ENCODE data around the gene BCO1. TPM values are rescaled to one million over a fixed set of nuclear protein-coding genes. Genes with fewer than 3 reads are reported as not detected.
"Not testable (repeated sequence)": the region's sequence is repeated elsewhere in the genome, so short reads cannot be mapped to it uniquely, and the experiment has no call there.

BCO1 gene
- total and polyA plus RNA-seq, 4 donors: 0.11 to 0.50 (median 0.29) TPM

DNA sequence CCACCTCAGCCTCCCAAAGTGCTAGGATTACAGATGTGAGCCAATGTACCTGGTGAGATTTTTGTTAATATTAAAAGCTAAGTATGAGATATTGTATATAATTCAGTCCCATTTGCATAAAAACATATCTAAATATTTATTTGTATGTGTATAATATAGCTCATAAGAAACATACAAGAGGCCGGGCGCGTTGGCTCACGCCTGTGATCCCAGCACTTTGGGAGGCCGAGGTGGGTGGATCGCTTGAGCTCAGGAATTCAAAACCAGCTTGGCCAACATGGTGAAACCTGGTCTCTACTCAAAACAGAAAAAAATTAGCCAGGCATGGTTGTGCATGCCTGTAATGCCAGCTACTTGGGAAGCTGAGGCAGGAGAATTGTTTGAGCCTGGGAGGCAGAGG, 16.8 kb upstream of the BCO1 start:
- no peak overlapping the region for H3K9ac ChIP-seq (ENCODE audit: low read depth in 1 of 2, low read length in 2 of 2)
- TF ChIP-seq ATF3 (IDR thresholded peaks at IDR 0.05): no peak
- no peak for TF ChIP-seq GABPA (IDR thresholded peaks at IDR 0.05 in 1 of 2, conservative IDR thresholded peaks at IDR 0.05 in 1 of 2)
- TF ChIP-seq EGR1 (IDR thresholded peaks at IDR 0.05; ENCODE audit: low read depth in 2 of 2): no peak
- TF ChIP-seq HNF4A (conservative IDR thresholded peaks at IDR 0.05): no peak
- no peak for TF ChIP-seq MAX (IDR thresholded peaks at IDR 0.05)
- no peak for TF ChIP-seq JUND (IDR thresholded peaks at IDR 0.05)
- TF ChIP-seq FOXA1 (IDR thresholded peaks at IDR 0.05): no peak
- TF ChIP-seq YY1 (IDR thresholded peaks at IDR 0.05): no peak
- TF ChIP-seq HNF4G (IDR thresholded peaks at IDR 0.05): no peak
- TF ChIP-seq, protein P1, sequence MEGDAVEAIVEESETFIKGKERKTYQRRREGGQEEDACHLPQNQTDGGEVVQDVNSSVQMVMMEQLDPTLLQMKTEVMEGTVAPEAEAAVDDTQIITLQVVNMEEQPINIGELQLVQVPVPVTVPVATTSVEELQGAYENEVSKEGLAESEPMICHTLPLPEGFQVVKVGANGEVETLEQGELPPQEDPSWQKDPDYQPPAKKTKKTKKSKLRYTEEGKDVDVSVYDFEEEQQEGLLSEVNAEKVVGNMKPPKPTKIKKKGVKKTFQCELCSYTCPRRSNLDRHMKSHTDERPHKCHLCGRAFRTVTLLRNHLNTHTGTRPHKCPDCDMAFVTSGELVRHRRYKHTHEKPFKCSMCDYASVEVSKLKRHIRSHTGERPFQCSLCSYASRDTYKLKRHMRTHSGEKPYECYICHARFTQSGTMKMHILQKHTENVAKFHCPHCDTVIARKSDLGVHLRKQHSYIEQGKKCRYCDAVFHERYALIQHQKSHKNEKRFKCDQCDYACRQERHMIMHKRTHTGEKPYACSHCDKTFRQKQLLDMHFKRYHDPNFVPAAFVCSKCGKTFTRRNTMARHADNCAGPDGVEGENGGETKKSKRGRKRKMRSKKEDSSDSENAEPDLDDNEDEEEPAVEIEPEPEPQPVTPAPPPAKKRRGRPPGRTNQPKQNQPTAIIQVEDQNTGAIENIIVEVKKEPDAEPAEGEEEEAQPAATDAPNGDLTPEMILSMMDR (IDR thresholded peaks at IDR 0.05; ENCODE audit: low read depth, low read length, missing input control): no peak
- no peaks in the 10 kb centered on the region for H3K36me3 ChIP-seq (ENCODE audit: control insufficient read depth in 4 of 4, insufficient read depth in 3 of 4, low read depth in 1 of 4, low read length in 3 of 4)
- H3K4me3 ChIP-seq (ENCODE audit: low read depth in 1 of 3, low read length in 3 of 3): no peak overlapping the region
- 96% methylated on average over 6 of the region's 6 CpGs for WGBS
- DNase-seq (ENCODE audit: low spot score): no peak
- no peak overlapping the region for H3K27ac ChIP-seq (ENCODE audit: low read depth in 1 of 2, low read length in 2 of 2)
- H3K4me1 ChIP-seq (ENCODE audit: control insufficient read depth in 4 of 4, insufficient read depth in 4 of 4, low read length in 3 of 4): no peaks in the 10 kb centered on the region
- no peaks in the 10 kb centered on the region for H3K27me3 ChIP-seq (ENCODE audit: control insufficient read depth in 4 of 4, insufficient read depth in 4 of 4, low read length in 3 of 4)
- no peaks in the 10 kb centered on the region for H3K9me3 ChIP-seq (ENCODE audit: control insufficient read depth in 4 of 4, low read length in 3 of 4)

- TF ChIP-seq GABPA (IDR thresholded peaks at IDR 0.05 in 1 of 2, conservative IDR thresholded peaks at IDR 0.05 in 1 of 2) (no peak), JUND (IDR thresholded peaks at IDR 0.05) (no peak), EGR1 (IDR thresholded peaks at IDR 0.05; ENCODE audit: low read depth in 2 of 2) (no peak), FOXA1 (IDR thresholded peaks at IDR 0.05) (no peak), YY1 (IDR thresholded peaks at IDR 0.05) (no peak), RXRA (IDR thresholded peaks at IDR 0.05) (no peak), HNF4A (conservative IDR thresholded peaks at IDR 0.05) (no peak), TAF1 (conservative IDR thresholded peaks at IDR 0.05) (no peak), MAX (IDR thresholded peaks at IDR 0.05) (no peak), FOXA2 (IDR thresholded peaks at IDR 0.05) (no peak), ATF3 (IDR thresholded peaks at IDR 0.05) (no peak), RAD21 (IDR thresholded peaks at IDR 0.05) (no peak), NR2F2 (IDR thresholded peaks at IDR 0.05) (no peak), HNF4G (IDR thresholded peaks at IDR 0.05) (no peak), REST (IDR thresholded peaks at IDR 0.05) (no peak)
- TF ChIP-seq, protein P1 (IDR thresholded peaks at IDR 0.05; ENCODE audit: low read depth, low read length, missing input control): no peak
- TF ChIP-seq, protein P2, sequence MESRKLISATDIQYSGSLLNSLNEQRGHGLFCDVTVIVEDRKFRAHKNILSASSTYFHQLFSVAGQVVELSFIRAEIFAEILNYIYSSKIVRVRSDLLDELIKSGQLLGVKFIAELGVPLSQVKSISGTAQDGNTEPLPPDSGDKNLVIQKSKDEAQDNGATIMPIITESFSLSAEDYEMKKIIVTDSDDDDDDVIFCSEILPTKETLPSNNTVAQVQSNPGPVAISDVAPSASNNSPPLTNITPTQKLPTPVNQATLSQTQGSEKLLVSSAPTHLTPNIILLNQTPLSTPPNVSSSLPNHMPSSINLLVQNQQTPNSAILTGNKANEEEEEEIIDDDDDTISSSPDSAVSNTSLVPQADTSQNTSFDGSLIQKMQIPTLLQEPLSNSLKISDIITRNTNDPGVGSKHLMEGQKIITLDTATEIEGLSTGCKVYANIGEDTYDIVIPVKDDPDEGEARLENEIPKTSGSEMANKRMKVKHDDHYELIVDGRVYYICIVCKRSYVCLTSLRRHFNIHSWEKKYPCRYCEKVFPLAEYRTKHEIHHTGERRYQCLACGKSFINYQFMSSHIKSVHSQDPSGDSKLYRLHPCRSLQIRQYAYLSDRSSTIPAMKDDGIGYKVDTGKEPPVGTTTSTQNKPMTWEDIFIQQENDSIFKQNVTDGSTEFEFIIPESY (IDR thresholded peaks at IDR 0.05): no peak
- Histone ChIP-seq H3K36me3 (ENCODE audit: control insufficient read depth in 4 of 4, insufficient read depth in 3 of 4, low read depth in 1 of 4, low read length in 3 of 4) (no peaks in the 10 kb centered on the region), H3K27me3 (ENCODE audit: control insufficient read depth in 4 of 4, insufficient read depth in 4 of 4, low read length in 3 of 4) (no peaks in the 10 kb centered on the region), H3K4me1 (ENCODE audit: control insufficient read depth in 4 of 4, insufficient read depth in 4 of 4, low read length in 3 of 4) (no peaks in the 10 kb centered on the region), H3K4me3 (ENCODE audit: low read depth in 1 of 3, low read length in 3 of 3) (no peak overlapping the region), H3K9ac (ENCODE audit: low read depth in 1 of 2, low read length in 2 of 2) (no peak overlapping the region), H3K27ac (ENCODE audit: low read depth in 1 of 2, low read length in 2 of 2) (no peak overlapping the region), H3K9me3 (ENCODE audit: control insufficient read depth in 4 of 4, low read length in 3 of 4) (no peaks in the 10 kb centered on the region)
- 81% methylated on average over 1 of the region's 1 CpG for WGBS
- DNase-seq (ENCODE audit: low spot score): no peak
These were observed 13.7 kb upstream of the BCO1 start for GRCh38 chr16:81224824-81225223.

- not testable (repeated sequence) for H3K4me1 ChIP-seq (ENCODE audit: control insufficient read depth in 4 of 4, insufficient read depth in 4 of 4, low read length in 3 of 4); H3K27me3 ChIP-seq (ENCODE audit: control insufficient read depth in 4 of 4, insufficient read depth in 4 of 4, low read length in 3 of 4); H3K27ac ChIP-seq (ENCODE audit: low read depth in 1 of 2, low read length in 2 of 2); H3K9ac ChIP-seq (ENCODE audit: low read depth in 1 of 2, low read length in 2 of 2); H3K4me3 ChIP-seq (ENCODE audit: low read depth in 1 of 3, low read length in 3 of 3); H3K9me3 ChIP-seq (ENCODE audit: control insufficient read depth in 4 of 4, low read length in 3 of 4); H3K36me3 ChIP-seq (ENCODE audit: control insufficient read depth in 4 of 4, insufficient read depth in 3 of 4, low read depth in 1 of 4, low read length in 3 of 4); DNase-seq (ENCODE audit: low spot score)
- WGBS: 64% methylated on average over 5 of the region's 5 CpGs
These were observed 12.8 kb upstream of the BCO1 start for GRCh38 chr16:81225697-81226096.

Data from liver (tissue), 9 donors.